Measurements from ENCODE around the gene RRAS2. TPM values are rescaled to one million over a fixed set of nuclear protein-coding genes. Genes with fewer than 3 reads are reported as not detected.
A peak's percentile ranks its signal among the peaks of the same experiment; 100 is the strongest.

The RRAS2 gene
- total RNA-seq, 1 experiment from 2014 or later: 158 TPM

GRCh38 chr11:14335712-14336111 is 23.3 kb downstream of the RRAS2 start:
- no peak overlapping the region for H3K4me3 Mint-ChIP-seq

More at GRCh38 chr11:14335712-14336111, 23.3 kb downstream of the RRAS2 start:
- no peak overlapping the region for H2BK20ac ChIP-seq (ENCODE audit: low read depth, low read length, poor library complexity, severe bottlenecking)
- no peak overlapping the region for H3K23ac ChIP-seq (ENCODE audit: insufficient read length, low read depth, low read length)
- no peak overlapping the region for H2BK15ac ChIP-seq (ENCODE audit: low read depth, low read length)
- no peak overlapping the region for H2BK5ac ChIP-seq (ENCODE audit: insufficient read length, low read length)
- peak overlapping the region; percentile 6 for H3K4me2 ChIP-seq (ENCODE audit: insufficient read depth, insufficient read length, low read length)
- no peak overlapping the region for H2BK12ac ChIP-seq (ENCODE audit: insufficient read length, low read depth, low read length)
- H3K27ac ChIP-seq (ENCODE audit: insufficient read length, low read depth, low read length): peak overlapping the region; percentile 3
- peaks cover 67% of the 10 kb centered on the region for H3K79me2 ChIP-seq (ENCODE audit: insufficient read depth, low read length)
- H4K20me1 ChIP-seq (ENCODE audit: control insufficient read depth, insufficient read depth, insufficient read length): no peaks in the 10 kb centered on the region
- H4K91ac ChIP-seq (ENCODE audit: insufficient read length, low read depth, low read length): no peak overlapping the region
- peaks cover 8 to 16% of the 10 kb centered on the region in 2 experiments for H3K9me3 Mint-ChIP-seq
- H3K56ac ChIP-seq (ENCODE audit: insufficient read length, low read depth, low read length): no peak overlapping the region
- H3K9ac ChIP-seq (ENCODE audit: extremely low read depth, insufficient read length, low read length): no peak overlapping the region
- peaks cover 18% of the 10 kb centered on the region; the same call in 1 of the 2 replicates for H3K4me1 ChIP-seq (ENCODE audit: insufficient read depth, low read length)
- no peak overlapping the region for H2BK120ac ChIP-seq (ENCODE audit: low read depth, low read length, poor library complexity, severe bottlenecking)
- no peak overlapping the region for H3K4ac ChIP-seq (ENCODE audit: low read depth, low read length)
- H3K4me1 Mint-ChIP-seq: peaks cover 65 to 71% of the 10 kb centered on the region in 2 experiments
- H3K27me3 Mint-ChIP-seq (ENCODE audit: low read depth): no peaks in the 10 kb centered on the region
- H3K79me1 ChIP-seq (ENCODE audit: insufficient read depth, low read depth, low read length, poor library complexity, severe bottlenecking): no peaks in the 10 kb centered on the region
- no peaks in the 10 kb centered on the region for H3K9me3 ChIP-seq (ENCODE audit: control insufficient read depth, low read depth, low read length)
- no peak overlapping the region for H3K14ac ChIP-seq (ENCODE audit: insufficient read depth, low read length)
- peaks cover 7 to 19% (median 14%) of the 10 kb centered on the region in 3 experiments for H3K36me3 Mint-ChIP-seq (ENCODE audit: insufficient read depth in 1 of 3, low read depth in 3 of 3)
- no peaks in the 10 kb centered on the region for H3K27me3 ChIP-seq (ENCODE audit: insufficient read depth, low read length)
- peak overlapping the region; percentile 7 to 86 (median 75) for H3K27ac Mint-ChIP-seq
- no peak overlapping the region for H2AK5ac ChIP-seq (ENCODE audit: insufficient read length, low read length)
- WGBS (ENCODE audit: extremely low coverage, insufficient read length, low lambda C conversion rate): no CpG with 5 or more reads among the region's 1 CpG
- no peaks in the 10 kb centered on the region for H3K23me2 ChIP-seq (ENCODE audit: insufficient read length, low read depth, low read length, poor library complexity, severe bottlenecking)
- H2AFZ ChIP-seq (ENCODE audit: low read length): no peak overlapping the region
- no peak for TF ChIP-seq CTCF (conservative IDR thresholded peaks at IDR 0.05)
- no peak overlapping the region for H4K5ac ChIP-seq (ENCODE audit: insufficient read length, low read depth, low read length)
- DNase-seq: no peak
- no peak overlapping the region for H4K8ac ChIP-seq (replicated peaks; ENCODE audit: insufficient read length, low read depth, low read length)
- no peak overlapping the region for H3K18ac ChIP-seq (ENCODE audit: insufficient read length, low read depth, low read length)
- no peak overlapping the region for H3T11ph ChIP-seq (ENCODE audit: low read length)

All from H9 (cell line).